ENCODE data around the gene TMEM242.
"Not testable (repeated sequence)": the region's sequence is repeated elsewhere in the genome, so short reads cannot be mapped to it uniquely, and the experiment has no call there.

The TMEM242 gene

GRCh38 chr6:157323966-157324300, 614 bp upstream of the TMEM242 start:
- peak; percentile 89 for DNase-seq (ENCODE audit: low spot score)

GRCh38 chr6:157322792-157323254, 496 bp downstream of the TMEM242 start:
- DNase-seq (ENCODE audit: low spot score): no peak

DNA sequence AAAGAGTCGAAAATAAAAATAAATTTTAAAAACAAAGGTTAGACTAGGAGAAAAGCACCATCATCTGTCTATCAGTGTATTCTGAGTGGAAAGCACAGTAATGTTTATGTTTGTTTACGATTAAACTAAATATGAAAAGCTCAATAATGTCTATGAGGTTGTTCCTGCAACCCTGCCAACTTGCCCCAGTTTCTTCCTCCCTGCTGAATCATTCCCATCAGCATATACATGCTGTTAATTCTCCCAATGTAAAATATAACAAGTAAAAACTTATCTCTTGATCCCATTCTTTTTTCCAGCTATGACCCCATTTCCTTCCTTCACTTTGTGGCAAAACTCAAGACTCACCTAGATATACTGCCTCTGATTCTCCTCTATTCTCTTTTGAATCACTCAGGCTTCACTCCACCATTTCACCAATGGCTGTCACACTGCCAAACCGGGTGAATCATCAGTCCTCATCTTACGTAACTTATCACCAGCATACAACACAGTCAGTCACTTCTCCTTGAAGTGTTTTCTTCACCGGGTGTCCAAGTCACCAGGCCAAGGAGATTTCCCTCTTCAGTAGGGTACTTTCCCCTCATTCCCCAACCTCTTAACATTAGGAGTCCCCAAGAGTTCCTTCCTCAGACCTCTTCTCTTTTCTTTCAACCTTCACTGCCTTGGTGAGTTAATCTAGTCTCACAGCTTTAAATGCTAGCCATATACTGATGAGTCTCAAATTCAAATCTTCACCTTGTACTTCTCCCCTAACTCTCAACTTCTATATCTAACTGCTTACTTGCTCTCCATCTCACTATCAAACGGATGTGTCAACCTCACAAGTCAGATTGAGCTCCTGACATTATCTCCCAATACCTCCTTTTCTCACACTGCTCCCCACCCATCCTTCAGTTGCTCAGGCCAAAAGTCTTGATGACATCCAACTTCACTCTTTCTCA, 6.2 kb downstream of the TMEM242 start:
- DNase-seq (ENCODE audit: low spot score): peak; percentile 74

GRCh38 chr6:157314705-157315321, 8.5 kb downstream of the TMEM242 start:
- peak; percentile 88 for DNase-seq (ENCODE audit: low spot score)

- DNase-seq (ENCODE audit: low spot score): no peak
These were observed 9.5 kb downstream of the TMEM242 start for GRCh38 chr6:157313531-157314467.

DNA sequence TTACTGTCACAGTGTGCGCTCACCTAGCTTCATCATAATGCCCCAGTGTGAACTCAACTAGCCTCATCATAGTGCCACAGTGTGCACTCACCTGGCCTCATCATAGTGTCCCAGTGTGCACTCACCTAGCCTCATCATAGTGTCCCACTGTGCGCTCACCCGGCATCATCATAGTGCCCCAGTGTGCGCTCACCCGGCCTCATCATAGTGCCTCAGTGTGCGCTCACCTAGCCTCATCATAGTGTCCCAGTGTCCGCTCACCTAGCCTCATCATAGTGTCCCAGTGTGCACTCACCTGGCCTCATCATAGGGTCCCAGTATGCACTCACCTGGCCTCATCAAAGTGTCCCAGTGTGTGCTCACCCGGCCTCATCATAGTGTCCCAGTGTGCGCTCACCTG, 10.6 kb downstream of the TMEM242 start:
- DNase-seq (ENCODE audit: low spot score): no peak

DNA sequence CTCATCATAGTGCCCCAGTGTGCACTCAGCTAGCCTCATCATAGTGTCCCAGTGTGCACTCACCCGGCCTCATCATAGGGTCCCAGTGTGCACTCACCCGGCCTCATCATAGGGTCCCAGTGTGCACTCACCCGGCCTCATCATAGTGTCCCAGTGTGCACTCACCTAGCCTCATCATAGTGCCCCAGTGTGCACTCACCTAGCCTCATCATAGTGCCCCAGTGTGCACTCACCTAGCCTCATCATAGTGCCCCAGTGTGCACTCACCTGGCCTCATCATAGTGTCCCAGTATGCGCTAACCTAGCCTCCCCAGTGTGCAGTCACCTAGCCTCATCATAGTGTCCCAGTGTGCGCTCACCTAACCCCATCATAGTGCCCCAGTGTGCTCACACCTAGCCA, 12.6 kb downstream of the TMEM242 start:
- not testable (repeated sequence) for DNase-seq (ENCODE audit: low spot score)

DNA sequence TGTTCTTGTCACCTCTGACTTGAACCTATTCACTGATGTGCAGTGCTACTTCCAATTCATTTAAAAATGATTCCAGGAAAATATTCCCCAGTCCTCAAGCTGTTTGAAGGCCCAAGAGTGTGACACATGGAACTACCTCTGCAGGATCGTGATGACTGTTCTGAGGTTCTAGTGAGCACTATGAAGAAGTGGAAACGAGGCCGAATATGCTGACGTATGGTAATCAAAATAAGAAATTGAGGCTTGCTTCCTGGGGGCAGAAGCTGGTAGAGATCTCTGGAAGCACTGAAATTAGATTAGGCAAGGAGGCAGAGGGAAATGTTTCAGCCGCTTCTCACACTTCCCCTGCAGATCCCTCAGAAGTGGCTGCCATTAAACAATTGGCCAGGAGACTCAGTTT, 15.7 kb downstream of the TMEM242 start:
- DNase-seq (ENCODE audit: low spot score): no peak

DNA sequence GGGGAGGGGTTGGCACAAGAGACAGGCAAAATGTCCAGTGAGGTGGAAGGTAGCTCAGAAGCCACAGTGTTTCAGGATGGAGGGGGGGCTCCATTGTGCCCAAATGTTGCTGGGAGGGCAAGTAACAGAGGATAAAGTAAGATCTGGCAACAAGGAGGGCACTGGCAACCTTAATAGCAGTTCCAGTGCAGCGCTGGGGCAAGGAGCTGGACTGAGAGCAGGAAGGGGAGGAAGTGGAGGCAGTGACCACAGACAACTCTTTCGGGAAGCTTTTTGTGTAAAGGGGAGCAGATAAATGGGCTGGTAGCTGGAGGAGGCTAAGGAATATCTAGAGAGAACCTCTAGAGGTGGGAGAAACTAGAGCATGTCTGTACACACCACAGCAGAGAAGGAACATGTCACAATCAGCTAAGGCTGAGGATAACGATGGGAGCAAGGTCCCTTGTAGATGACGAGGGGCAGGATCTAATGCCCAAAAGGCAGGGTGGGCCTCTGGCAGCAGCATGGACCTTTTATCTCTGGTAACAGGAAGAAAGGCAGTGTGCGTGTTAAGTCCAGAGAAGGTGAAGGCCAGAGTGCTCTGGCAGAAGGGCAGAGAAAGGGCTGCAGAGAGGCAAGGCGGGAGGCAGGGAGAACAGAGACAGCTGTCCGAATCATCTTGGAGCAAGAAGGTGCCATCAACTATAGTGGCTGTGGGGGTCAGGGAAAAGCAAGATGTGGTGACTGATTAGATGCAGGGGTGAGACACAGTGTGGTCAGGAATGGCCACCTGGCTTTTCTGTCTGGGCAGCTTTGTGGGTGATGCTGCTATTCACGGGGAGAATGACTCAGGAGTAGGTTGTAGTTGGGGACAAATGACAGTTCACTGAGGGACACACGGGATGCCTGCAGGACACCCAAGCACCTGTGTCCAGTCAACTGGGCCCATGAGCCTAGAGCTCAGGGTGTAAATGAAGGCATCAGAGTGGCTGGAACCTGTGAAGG, 17.4 kb downstream of the TMEM242 start:
- no peak for DNase-seq (ENCODE audit: low spot score)

GRCh38 chr6:157304899-157305663, 18.2 kb downstream of the TMEM242 start:
- DNase-seq (ENCODE audit: low spot score): no peak

DNA sequence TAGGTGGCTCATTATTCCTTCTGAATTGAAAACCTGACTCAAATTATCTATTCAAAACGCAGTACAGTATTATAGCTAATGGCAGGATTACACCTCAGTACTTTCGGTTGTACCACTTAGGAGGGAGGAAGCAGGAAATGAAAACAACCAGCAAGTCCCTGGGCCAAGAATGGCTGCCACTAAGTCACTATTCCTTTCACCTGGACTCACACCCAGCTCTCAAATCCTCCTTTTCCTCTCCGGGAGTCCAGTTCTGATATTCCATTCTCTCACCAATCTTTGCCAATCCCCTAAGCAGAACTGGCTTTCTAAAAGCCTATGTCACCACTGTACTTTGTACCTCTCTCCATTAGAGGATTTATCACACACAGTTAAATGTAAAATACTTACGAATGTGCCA, 20.6 kb downstream of the TMEM242 start:
- DNase-seq (ENCODE audit: low spot score): no peak

DNA sequence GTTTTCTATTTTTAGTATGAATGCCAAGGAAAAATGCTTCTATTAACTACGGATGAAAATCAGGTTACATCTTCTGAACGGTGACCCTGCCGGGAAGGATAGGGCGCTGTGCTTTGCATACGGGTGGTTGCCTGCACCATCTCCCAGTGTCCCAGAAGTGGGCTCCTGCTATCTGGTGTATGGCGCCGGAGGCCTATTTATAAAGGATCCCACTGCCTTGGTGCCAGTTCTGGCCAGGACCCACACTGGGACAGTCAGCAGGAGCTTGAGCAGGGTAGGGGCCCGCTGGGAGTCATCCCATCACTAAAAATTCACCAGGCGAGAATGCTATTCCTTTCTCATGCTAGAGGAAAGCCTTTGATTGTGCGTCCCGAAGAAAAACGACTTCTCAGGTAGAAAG, 22.9 kb downstream of the TMEM242 start:
- DNase-seq (ENCODE audit: low spot score): no peak

GRCh38 chr6:157300006-157300405, 23.3 kb downstream of the TMEM242 start:
- no peak for DNase-seq (ENCODE audit: low spot score)

DNA sequence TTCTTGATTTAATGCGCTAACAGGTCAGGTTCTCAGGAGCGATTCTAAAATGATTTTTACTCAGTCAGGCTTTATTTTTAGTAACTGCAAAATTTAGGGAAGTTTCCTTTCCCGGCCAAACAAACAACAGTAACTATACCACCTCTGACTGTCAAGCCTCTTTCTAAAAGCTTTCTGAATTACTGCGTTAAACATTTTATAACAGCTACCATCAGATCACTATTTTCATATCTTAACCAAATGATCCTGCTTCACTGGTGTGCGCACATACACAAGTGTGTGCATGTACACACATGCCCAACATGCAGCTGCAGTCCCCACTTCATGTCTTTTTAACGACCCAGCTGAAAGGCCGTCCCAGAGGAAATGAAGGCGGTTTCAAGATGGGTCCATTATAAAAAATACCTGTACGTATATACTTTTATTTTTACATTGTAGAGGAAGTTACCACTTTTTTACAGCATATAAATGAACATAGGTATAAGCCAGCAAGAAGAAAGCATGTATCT, 25.0 kb downstream of the TMEM242 start:
- DNase-seq (ENCODE audit: low spot score): no peak

DNA sequence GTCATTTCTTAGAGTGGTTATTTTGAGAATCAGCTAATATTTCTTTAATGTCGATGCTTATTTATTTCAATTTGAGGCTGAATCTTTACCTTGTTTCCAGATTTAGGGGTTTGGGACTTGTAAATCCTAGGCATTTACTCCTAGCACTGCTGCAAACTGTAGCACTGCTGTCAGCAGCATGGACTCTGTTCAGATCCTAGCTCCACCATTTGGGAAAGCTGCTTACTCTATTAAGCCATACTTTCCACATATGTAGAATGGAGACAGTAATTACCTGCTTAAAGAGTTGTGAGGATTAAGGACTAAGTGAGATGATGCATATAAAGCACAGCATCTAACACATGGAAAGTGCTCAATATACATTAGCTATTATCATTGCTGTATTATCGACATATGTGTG, 28.7 kb downstream of the TMEM242 start:
- DNase-seq (ENCODE audit: low spot score): no peak

DNA sequence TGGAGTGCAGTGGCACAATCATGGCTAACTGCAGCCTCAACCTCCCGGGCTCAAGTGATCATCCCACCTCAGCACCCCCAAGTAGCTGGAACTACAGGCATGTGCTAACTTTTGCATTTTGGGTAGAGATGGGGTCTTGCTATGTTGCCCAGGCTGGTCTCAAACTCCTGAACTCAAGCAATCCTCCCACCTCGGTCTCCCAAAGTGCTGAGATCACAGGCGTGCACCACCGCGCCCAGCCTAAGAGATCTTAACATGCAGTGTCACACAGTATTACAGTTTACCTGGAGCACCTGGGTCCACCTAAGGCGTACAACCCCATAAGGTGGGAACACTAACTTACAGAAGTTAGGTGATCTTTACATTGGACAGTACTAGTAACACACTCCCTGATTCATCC, 29.5 kb downstream of the TMEM242 start:
- DNase-seq (ENCODE audit: low spot score): no peak

DNA sequence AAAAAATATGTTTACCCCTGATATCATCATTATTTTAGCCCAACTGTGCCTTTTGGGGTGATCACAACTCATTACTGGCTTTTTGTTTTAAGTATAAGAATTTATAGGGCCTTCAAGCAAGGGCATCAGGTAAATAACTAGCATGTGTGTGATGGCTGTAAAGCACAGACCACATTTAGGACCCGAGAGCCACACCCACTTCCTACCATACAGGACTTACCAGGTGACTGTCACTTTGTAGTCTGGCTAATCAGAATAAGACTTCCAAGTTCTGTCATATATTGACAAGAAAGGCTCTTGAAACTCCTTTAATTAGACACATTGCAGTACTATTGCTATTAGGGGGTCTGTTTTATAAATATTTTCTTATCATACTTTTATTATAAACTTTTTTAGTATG, 31.1 kb downstream of the TMEM242 start:
- DNase-seq (ENCODE audit: low spot score): no peak

- DNase-seq (ENCODE audit: low spot score): no peak
These were observed 32.0 kb downstream of the TMEM242 start for GRCh38 chr6:157291356-157291755.

- DNase-seq (ENCODE audit: low spot score): no peak
These were observed 32.5 kb downstream of the TMEM242 start for GRCh38 chr6:157290797-157291196.

- DNase-seq (ENCODE audit: low spot score): no peak
These were observed 33.6 kb downstream of the TMEM242 start for GRCh38 chr6:157289764-157290163.

Measured in cerebellar cortex (tissue), 1 donor.